ENCODE results near the gene DBH.

DNA sequence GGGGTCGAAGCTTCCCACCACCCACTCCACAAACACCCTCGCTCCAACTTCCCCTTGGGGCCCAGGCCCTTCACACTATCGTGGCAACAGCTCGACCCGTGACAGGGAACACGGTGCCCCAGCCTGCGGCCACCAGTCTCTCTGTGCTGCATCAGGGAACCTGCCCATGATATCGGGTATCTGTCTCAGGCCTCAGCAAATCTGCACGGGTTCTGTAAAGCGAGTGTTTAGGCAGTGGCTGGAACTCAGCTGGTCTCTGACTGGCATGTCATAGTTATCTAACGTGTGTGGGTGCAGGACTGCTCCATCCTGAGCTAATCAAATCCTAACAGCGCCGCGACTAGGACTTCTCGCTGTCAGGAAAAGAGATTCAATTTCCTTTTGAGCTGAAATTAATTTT, 42.9 kb downstream of the DBH start:
- TF ChIP-seq, protein P1, sequence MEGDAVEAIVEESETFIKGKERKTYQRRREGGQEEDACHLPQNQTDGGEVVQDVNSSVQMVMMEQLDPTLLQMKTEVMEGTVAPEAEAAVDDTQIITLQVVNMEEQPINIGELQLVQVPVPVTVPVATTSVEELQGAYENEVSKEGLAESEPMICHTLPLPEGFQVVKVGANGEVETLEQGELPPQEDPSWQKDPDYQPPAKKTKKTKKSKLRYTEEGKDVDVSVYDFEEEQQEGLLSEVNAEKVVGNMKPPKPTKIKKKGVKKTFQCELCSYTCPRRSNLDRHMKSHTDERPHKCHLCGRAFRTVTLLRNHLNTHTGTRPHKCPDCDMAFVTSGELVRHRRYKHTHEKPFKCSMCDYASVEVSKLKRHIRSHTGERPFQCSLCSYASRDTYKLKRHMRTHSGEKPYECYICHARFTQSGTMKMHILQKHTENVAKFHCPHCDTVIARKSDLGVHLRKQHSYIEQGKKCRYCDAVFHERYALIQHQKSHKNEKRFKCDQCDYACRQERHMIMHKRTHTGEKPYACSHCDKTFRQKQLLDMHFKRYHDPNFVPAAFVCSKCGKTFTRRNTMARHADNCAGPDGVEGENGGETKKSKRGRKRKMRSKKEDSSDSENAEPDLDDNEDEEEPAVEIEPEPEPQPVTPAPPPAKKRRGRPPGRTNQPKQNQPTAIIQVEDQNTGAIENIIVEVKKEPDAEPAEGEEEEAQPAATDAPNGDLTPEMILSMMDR (optimal IDR thresholded peaks at IDR 0.05 in 1 of 3, IDR thresholded peaks at IDR 0.05 in 1 of 3, conservative IDR thresholded peaks at IDR 0.05 in 1 of 3; ENCODE audit: extremely low read depth in 1 of 3, insufficient read depth in 2 of 3, low read length in 3 of 3): no peak
- no peak for TF ChIP-seq EZH2 (IDR thresholded peaks at IDR 0.05; ENCODE audit: low read length)

Measured in keratinocyte (primary cell).